WTC11 (cell line): Measurements from ENCODE around the gene RAET1E. TPM values are rescaled to one million over a fixed set of nuclear protein-coding genes. Genes with fewer than 3 reads are reported as not detected.
A peak's percentile ranks its signal among the peaks of the same experiment; 100 is the strongest.

Experiments
- ATAC-seq: fragments of 200-7000 bp; cut with Tn5 transposase; 2 replicates; pipeline ENCODE4 v1.10.0; 2021; ENCODE audit warnings: mild to moderate bottlenecking, moderate library complexity
- CTCF ChIA-PET: fragments of 300-600 bp; sonication (Branson Sonifier 250); formaldehyde crosslinking; loops from one replicate; lab custom pipeline; 2021; ENCODE audit warnings: antibody characterized with exemption; lab: Charles Lee
- POLR2A ChIA-PET: fragments of 350-600 bp; sonication (Branson Sonifier 250); formaldehyde crosslinking; loops from one replicate; lab custom pipeline; 2021; ENCODE audit warnings: antibody characterized with exemption; lab: Charles Lee
- DNase-seq: peaks from one replicate; pipeline ENCODE4 v3.0.0; 2021; ENCODE audit warnings: low spot score
- H3K27ac Mint-ChIP-seq: 2 replicates; pipeline ENCODE4 v1.8.0; 2021; ENCODE audit warnings: mixed read lengths
- H3K27me3 Mint-ChIP-seq: 2 replicates; pipeline ENCODE4 v1.8.0; 2021; ENCODE audit warnings: low read depth, mild to moderate bottlenecking, moderate library complexity, mixed read lengths
- H3K36me3 Mint-ChIP-seq: 2 replicates; pipeline ENCODE4 v1.8.0; 2021; ENCODE audit warnings: mixed read lengths
- H3K4me1 Mint-ChIP-seq: 2 replicates; pipeline ENCODE4 v1.8.0; 2022; ENCODE audit warnings: mixed read lengths
- H3K4me3 Mint-ChIP-seq: 2 replicates; pipeline ENCODE4 v1.8.0; 2021; ENCODE audit warnings: mild to moderate bottlenecking, moderate library complexity, mixed read lengths
- H3K9me3 Mint-ChIP-seq: 2 replicates; pipeline ENCODE4 v1.8.0; 2021; ENCODE audit warnings: mixed read lengths
- ATF1 ChIP-seq: sonication (generic); formaldehyde crosslinking; IDR thresholded peaks from 2 replicates; pipeline ENCODE4 v1.8.1; 2023; ENCODE audit warnings: mild to moderate bottlenecking, moderate library complexity, missing genetic modification reagents
- CBFB ChIP-seq: sonication (generic); formaldehyde crosslinking; IDR thresholded peaks from 2 replicates; pipeline ENCODE4 v1.8.1; 2022; ENCODE audit warnings: mild to moderate bottlenecking, low read depth, missing genetic modification reagents
- CREM ChIP-seq: sonication (generic); formaldehyde crosslinking; IDR thresholded peaks from 2 replicates; pipeline ENCODE4 v1.8.1; 2022; ENCODE audit warnings: mild to moderate bottlenecking, missing genetic modification reagents, moderate library complexity
- GRHL2 ChIP-seq: fragments of 250-450 bp; sonication (Bioruptor Pico); IDR thresholded peaks from 2 replicates; pipeline ENCODE4 v1.8.0; 2022; ENCODE audit warnings: mild to moderate bottlenecking, moderate library complexity; ENCODE audit not compliant: insufficient replicate concordance, severe bottlenecking
- NFE2L1 ChIP-seq: sonication (generic); formaldehyde crosslinking; IDR thresholded peaks from 2 replicates; pipeline ENCODE4 v1.8.1; 2023; ENCODE audit warnings: missing genetic modification reagents
- RELA ChIP-seq: sonication (generic); formaldehyde crosslinking; IDR thresholded peaks from 2 replicates; pipeline ENCODE4 v1.8.1; 2022; ENCODE audit warnings: missing genetic modification reagents, mild to moderate bottlenecking, borderline replicate concordance
- RORB ChIP-seq: fragments of 250-450 bp; sonication (Bioruptor Pico); IDR thresholded peaks from 2 replicates; pipeline ENCODE4 v1.9.0; 2021; ENCODE audit warnings: mild to moderate bottlenecking
- SMAD4 ChIP-seq: sonication (generic); formaldehyde crosslinking; IDR thresholded peaks from 2 replicates; pipeline ENCODE4 v1.8.0; 2022; ENCODE audit warnings: mild to moderate bottlenecking, missing genetic modification reagents
- TCF7 ChIP-seq: sonication (generic); formaldehyde crosslinking; IDR thresholded peaks from 2 replicates; pipeline ENCODE4 v1.8.0; 2022; ENCODE audit warnings: mild to moderate bottlenecking, low read depth, missing genetic modification reagents, moderate library complexity
- TEAD4 ChIP-seq: sonication (generic); formaldehyde crosslinking; IDR thresholded peaks from 2 replicates; pipeline ENCODE4 v1.8.0; 2022; ENCODE audit warnings: mild to moderate bottlenecking, missing genetic modification reagents
- TP53 ChIP-seq: sonication (generic); formaldehyde crosslinking; IDR thresholded peaks from 2 replicates; pipeline ENCODE4 v1.8.1; 2023; ENCODE audit warnings: mild to moderate bottlenecking, missing genetic modification reagents
- ZNF219 ChIP-seq: sonication (generic); formaldehyde crosslinking; IDR thresholded peaks from 2 replicates; pipeline ENCODE4 v1.8.0; 2023; ENCODE audit warnings: missing genetic modification reagents, mild to moderate bottlenecking, borderline replicate concordance
- ZNF232 ChIP-seq: sonication (generic); formaldehyde crosslinking; IDR thresholded peaks from 2 replicates; pipeline ENCODE4 v1.8.0; 2022; ENCODE audit warnings: mild to moderate bottlenecking, missing genetic modification reagents
- ZNF263 ChIP-seq: sonication (generic); formaldehyde crosslinking; IDR thresholded peaks from 2 replicates; pipeline ENCODE4 v1.8.1; 2022; ENCODE audit warnings: low read depth, mild to moderate bottlenecking, moderate library complexity, missing genetic modification reagents
- ZNF423 ChIP-seq: fragments of 250-450 bp; sonication (Bioruptor Pico); IDR thresholded peaks from 2 replicates; pipeline ENCODE4 v2.1.2; 2022; ENCODE audit warnings: mild to moderate bottlenecking, moderate library complexity
- total RNA-seq: library from RNA; stranded (reverse); gene quantifications from 3 replicates; pipeline ENCODE4 v1.2.3, GENCODE V29; 2021
- TF ChIP-seq, protein P1 (sequence below): sonication (generic); formaldehyde crosslinking; IDR thresholded peaks from 2 replicates; pipeline ENCODE4 v1.8.1; 2022; ENCODE audit warnings: missing genetic modification reagents, borderline replicate concordance
- TF ChIP-seq, protein P2 (sequence below): sonication (generic); formaldehyde crosslinking; IDR thresholded peaks from 2 replicates; pipeline ENCODE4 v1.8.1; 2023; ENCODE audit warnings: mild to moderate bottlenecking, missing genetic modification reagents
- TF ChIP-seq, protein P3 (sequence below): sonication (generic); formaldehyde crosslinking; conservative IDR thresholded peaks from 2 replicates; pipeline ENCODE4 v1.8.1; 2022; ENCODE audit warnings: mild to moderate bottlenecking, missing genetic modification reagents
- TF ChIP-seq, protein P4 (sequence below): sonication (generic); formaldehyde crosslinking; IDR thresholded peaks from 2 replicates; pipeline ENCODE4 v1.8.1; 2022; ENCODE audit warnings: mild to moderate bottlenecking, missing genetic modification reagents, moderate library complexity, borderline replicate concordance

RAET1E gene
- total RNA-seq, 1 experiment from 2014 or later, result not detected

DNA sequence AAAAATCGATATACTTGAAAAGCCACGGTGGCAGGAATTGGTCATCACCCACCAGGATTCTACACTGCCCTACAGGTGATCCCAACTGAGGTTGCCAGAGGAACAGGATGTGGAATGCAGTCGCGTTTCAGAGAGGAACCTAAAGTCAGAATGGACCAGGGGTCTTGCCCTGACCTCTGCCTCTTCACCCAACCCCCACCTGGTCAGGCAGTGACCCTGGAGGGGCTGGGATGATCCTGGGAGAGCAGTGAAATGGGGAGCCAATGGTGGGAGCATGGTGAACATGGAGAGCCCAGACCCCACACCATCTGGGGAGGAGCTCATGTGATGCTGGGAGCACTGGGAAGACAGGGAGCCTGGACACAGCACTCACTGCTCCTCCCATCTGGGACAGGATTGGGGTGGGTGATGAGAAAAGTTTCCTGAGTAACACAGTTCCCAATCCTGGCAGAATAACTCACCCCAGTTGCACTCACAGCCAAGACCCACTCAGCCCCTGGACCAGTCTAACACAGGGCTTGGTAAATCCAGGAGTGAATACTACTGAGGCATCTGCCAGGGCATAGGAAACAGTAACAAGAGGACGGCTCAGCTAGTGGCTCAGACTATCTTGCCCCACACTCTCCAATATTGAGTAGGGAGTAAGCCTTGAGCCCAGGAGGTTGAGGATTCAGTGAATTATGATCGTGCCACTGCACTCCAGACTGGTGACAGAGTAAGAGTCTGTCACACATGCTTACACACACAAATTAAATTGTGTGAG is 42.2 kb upstream of the RAET1E start:
- no peak for TF ChIP-seq ATF1 (CRISPR knock-in tag)
- peak; percentile 39; the same call in 1 of the 2 replicates for TF ChIP-seq ZNF263 (CRISPR knock-in tag)
- TF ChIP-seq NFE2L1 (CRISPR knock-in tag), result no peak
- Mint-ChIP-seq H3K4me1 (peaks cover 11% of the 10 kb centered on the region), H3K36me3 (0 out of 2 replicates have a peak, but pooled peaks cover 4% of the 10 kb centered on the region), H3K9me3 (no peaks in the 10 kb centered on the region), H3K27me3 (peaks cover 97% of the 10 kb centered on the region), H3K4me3 (peak overlapping the region; percentile 1), H3K27ac (no peak overlapping the region)
- no peak for ATAC-seq
- DNase-seq, result no peak
- ChIA-PET POLR2A (no interaction called here), CTCF (interaction anchor here (0.7 to 2.5 kb wide), 4 partner anchors 13 to 77 kb away, joined by 3 to 7 read pairs (median 6); no protein-coding TSS in a partner anchor)

DNA sequence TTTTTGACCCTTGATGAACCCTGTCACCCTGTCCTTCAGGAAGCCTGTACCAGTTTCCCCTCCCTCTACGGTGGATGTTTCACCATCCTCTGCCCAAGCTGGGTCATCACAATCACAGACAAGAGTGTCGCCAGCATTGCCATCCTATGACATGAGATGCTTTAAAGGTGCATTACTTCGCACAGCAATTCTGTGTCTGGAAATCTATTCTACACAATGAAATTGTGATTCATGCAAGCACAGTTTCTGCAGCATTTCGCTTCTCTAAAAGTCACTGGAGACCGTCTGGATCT is 41.4 kb upstream of the RAET1E start:
- Mint-ChIP-seq H3K9me3 (no peaks in the 10 kb centered on the region), H3K4me3 (peak overlapping the region; percentile 57)
- no peak for TF ChIP-seq GRHL2 (CRISPR knock-in tag)
- TF ChIP-seq TP53 (CRISPR knock-in tag), result no peak
- no peak for TF ChIP-seq SMAD4 (CRISPR knock-in tag)
- no peak for TF ChIP-seq TEAD4 (CRISPR knock-in tag)
- TF ChIP-seq, protein P1, sequence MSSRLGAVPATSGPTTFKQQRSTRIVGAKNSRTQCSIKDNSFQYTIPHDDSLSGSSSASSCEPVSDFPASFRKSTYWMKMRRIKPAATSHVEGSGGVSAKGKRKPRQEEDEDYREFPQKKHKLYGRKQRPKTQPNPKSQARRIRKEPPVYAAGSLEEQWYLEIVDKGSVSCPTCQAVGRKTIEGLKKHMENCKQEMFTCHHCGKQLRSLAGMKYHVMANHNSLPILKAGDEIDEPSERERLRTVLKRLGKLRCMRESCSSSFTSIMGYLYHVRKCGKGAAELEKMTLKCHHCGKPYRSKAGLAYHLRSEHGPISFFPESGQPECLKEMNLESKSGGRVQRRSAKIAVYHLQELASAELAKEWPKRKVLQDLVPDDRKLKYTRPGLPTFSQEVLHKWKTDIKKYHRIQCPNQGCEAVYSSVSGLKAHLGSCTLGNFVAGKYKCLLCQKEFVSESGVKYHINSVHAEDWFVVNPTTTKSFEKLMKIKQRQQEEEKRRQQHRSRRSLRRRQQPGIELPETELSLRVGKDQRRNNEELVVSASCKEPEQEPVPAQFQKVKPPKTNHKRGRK (CRISPR knock-in tag), result no peak
- no peak for TF ChIP-seq ZNF232 (CRISPR knock-in tag)
- no peak for TF ChIP-seq ZNF219 (CRISPR knock-in tag)
- TF ChIP-seq, protein P2, sequence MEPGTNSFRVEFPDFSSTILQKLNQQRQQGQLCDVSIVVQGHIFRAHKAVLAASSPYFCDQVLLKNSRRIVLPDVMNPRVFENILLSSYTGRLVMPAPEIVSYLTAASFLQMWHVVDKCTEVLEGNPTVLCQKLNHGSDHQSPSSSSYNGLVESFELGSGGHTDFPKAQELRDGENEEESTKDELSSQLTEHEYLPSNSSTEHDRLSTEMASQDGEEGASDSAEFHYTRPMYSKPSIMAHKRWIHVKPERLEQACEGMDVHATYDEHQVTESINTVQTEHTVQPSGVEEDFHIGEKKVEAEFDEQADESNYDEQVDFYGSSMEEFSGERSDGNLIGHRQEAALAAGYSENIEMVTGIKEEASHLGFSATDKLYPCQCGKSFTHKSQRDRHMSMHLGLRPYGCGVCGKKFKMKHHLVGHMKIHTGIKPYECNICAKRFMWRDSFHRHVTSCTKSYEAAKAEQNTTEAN, result no peak
- no peak for TF ChIP-seq RELA (CRISPR knock-in tag)
- no peak for TF ChIP-seq TCF7 (CRISPR knock-in tag)
- TF ChIP-seq ZNF423, result no peak
- TF ChIP-seq RORB (CRISPR knock-in tag), result no peak
- TF ChIP-seq CBFB (CRISPR knock-in tag), result no peak
- TF ChIP-seq, protein P3, sequence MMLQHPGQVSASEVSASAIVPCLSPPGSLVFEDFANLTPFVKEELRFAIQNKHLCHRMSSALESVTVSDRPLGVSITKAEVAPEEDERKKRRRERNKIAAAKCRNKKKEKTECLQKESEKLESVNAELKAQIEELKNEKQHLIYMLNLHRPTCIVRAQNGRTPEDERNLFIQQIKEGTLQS, result no peak
- TF ChIP-seq, protein P4, sequence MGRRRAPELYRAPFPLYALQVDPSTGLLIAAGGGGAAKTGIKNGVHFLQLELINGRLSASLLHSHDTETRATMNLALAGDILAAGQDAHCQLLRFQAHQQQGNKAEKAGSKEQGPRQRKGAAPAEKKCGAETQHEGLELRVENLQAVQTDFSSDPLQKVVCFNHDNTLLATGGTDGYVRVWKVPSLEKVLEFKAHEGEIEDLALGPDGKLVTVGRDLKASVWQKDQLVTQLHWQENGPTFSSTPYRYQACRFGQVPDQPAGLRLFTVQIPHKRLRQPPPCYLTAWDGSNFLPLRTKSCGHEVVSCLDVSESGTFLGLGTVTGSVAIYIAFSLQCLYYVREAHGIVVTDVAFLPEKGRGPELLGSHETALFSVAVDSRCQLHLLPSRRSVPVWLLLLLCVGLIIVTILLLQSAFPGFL (CRISPR knock-in tag), result no peak
- no peak for TF ChIP-seq CREM
- TF ChIP-seq, all 79 proteins: peak for 0
- peaks cover 11% of the 10 kb centered on the region for H3K4me1 Mint-ChIP-seq
- peaks cover 100% of the 10 kb centered on the region for H3K27me3 Mint-ChIP-seq
- no peak overlapping the region for H3K27ac Mint-ChIP-seq
- 0 out of 2 replicates have a peak, but pooled peaks cover 4% of the 10 kb centered on the region for H3K36me3 Mint-ChIP-seq
- ChIA-PET POLR2A (no interaction called here), CTCF (interaction anchor here (2.5 kb wide), 1 partner anchor 78 kb away, joined by 7 read pairs; no protein-coding TSS in a partner anchor)
- no peak for ATAC-seq
- no peak for DNase-seq
